GM11168 (cell line): Measurements from ENCODE around the gene IBSP.

Source experiments
- in situ Hi-C: fragments of 300-500 bp; cut with MboI; formaldehyde crosslinking; loops from one replicate; pipeline ENCODE4 v1.12.0; 2022; ENCODE audit warnings: low sequenced_read_pairs; ENCODE audit not compliant: unreplicated experiment

IBSP gene

GRCh38 chr4:87799301-87800113 is at the start of gene IBSP:
Gene IBSP (plus strand): TSS chr4:87799554. CDS start chr4:87802362, 2,808 bp downstream.
- in situ Hi-C loops: no loop called here

- in situ Hi-C loops: no loop called here
Observed at GRCh38 chr4:87749883-87750282, 49.5 kb upstream of the IBSP start.

GRCh38 chr4:87758270-87758669 is 41.1 kb upstream of the IBSP start:
- in situ Hi-C loops: no loop called here

- in situ Hi-C loops: no loop called here
Observed at GRCh38 chr4:87762311-87762710, 37.0 kb upstream of the IBSP start.

- in situ Hi-C loops: no loop called here
Observed at GRCh38 chr4:87781569-87781968, 17.8 kb upstream of the IBSP start.

GRCh38 chr4:87783781-87784180 is 15.6 kb upstream of the IBSP start:
- in situ Hi-C loops: no loop called here

GRCh38 chr4:87785731-87786509 is 13.4 kb upstream of the IBSP start:
- in situ Hi-C loops: no loop called here

- in situ Hi-C loops: no loop called here
Observed at GRCh38 chr4:87802858-87803257, 3.5 kb downstream of the IBSP start.

- in situ Hi-C loops: no loop called here
Observed at GRCh38 chr4:87803421-87803820, 4.1 kb downstream of the IBSP start.

- in situ Hi-C loops: no loop called here
Observed at GRCh38 chr4:87804871-87805270, 5.5 kb downstream of the IBSP start.

GRCh38 chr4:87805971-87806370 is 6.6 kb downstream of the IBSP start:
- in situ Hi-C loops: no loop called here

- in situ Hi-C loops: no loop called here
Observed at GRCh38 chr4:87806520-87806919, 7.2 kb downstream of the IBSP start.

- in situ Hi-C loops: no loop called here
Observed at GRCh38 chr4:87807402-87807801, 8.0 kb downstream of the IBSP start.

GRCh38 chr4:87811977-87812376 is 12.6 kb downstream of the IBSP start:
- in situ Hi-C loops: no loop called here

- in situ Hi-C loops: no loop called here
Observed at GRCh38 chr4:87819281-87819919, 20.0 kb downstream of the IBSP start.

GRCh38 chr4:87823200-87823599 is 23.8 kb downstream of the IBSP start:
- in situ Hi-C loops: no loop called here

GRCh38 chr4:87823724-87824123 is 24.4 kb downstream of the IBSP start:
- in situ Hi-C loops: no loop called here

- in situ Hi-C loops: no loop called here
Observed at GRCh38 chr4:87824352-87824751, 25.0 kb downstream of the IBSP start.

- in situ Hi-C loops: no loop called here
Observed at GRCh38 chr4:87832669-87833068, 33.3 kb downstream of the IBSP start, which contains the start of gene MEPE. Gene MEPE (plus strand): TSS chr4:87832969. CDS start chr4:87834715, 1,746 bp downstream.

GRCh38 chr4:87834401-87834800 is 35.0 kb downstream of the IBSP start:
- in situ Hi-C loops: no loop called here

GRCh38 chr4:87835197-87835596 is 35.8 kb downstream of the IBSP start:
- in situ Hi-C loops: no loop called here
